Hepatocyte (in vitro differentiated cells): ENCODE data around the gene ZNF879.

Experiments used
- EZH2 ChIP-seq: fragments of 200-600 bp; sonication (generic); IDR thresholded peaks from 2 replicates; pipeline ENCODE4 v1.6.1; 2016; ENCODE audit warnings: antibody characterized with exemption, mild to moderate bottlenecking, borderline replicate concordance
- TF ChIP-seq, protein P1 (sequence below): fragments of 200-600 bp; sonication (generic); IDR thresholded peaks from 2 replicates; pipeline ENCODE4 v1.5.1; 2016; ENCODE audit warnings: antibody characterized with exemption, mild to moderate bottlenecking; ENCODE audit not compliant: poor library complexity

DNA sequence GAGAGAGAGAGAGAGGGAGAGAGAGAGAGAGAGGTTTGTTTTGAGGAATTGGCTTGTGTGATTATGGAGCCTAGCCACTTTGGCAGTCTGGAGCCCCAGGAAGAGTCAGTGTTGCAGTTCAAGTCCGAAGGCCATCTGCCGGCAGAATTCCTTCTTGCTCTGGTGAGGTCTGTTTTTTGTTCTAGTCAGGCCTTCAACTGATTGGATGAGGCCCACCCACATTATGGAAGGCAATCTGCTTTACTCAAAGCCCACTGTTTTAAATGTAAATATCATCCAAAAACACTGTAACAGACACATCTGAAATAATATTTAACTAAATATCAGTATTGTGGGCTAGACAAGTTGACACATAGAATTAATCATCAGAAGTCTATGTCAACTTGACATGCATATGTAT, 17.0 kb upstream of the ZNF879 start:
- TF ChIP-seq, protein P1, sequence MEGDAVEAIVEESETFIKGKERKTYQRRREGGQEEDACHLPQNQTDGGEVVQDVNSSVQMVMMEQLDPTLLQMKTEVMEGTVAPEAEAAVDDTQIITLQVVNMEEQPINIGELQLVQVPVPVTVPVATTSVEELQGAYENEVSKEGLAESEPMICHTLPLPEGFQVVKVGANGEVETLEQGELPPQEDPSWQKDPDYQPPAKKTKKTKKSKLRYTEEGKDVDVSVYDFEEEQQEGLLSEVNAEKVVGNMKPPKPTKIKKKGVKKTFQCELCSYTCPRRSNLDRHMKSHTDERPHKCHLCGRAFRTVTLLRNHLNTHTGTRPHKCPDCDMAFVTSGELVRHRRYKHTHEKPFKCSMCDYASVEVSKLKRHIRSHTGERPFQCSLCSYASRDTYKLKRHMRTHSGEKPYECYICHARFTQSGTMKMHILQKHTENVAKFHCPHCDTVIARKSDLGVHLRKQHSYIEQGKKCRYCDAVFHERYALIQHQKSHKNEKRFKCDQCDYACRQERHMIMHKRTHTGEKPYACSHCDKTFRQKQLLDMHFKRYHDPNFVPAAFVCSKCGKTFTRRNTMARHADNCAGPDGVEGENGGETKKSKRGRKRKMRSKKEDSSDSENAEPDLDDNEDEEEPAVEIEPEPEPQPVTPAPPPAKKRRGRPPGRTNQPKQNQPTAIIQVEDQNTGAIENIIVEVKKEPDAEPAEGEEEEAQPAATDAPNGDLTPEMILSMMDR, result no peak
- no peak for TF ChIP-seq EZH2
